Gastrocnemius medialis (tissue), 4 donors: Measurements from ENCODE around the gene AFG3L2. TPM values are rescaled to one million over a fixed set of nuclear protein-coding genes. Genes with fewer than 3 reads are reported as not detected.

ENCODE experiments used
- ATAC-seq, 2 donors: fragments of 150-250 bp; one replicate each; pipeline ENCODE4 v1.9.1; 2016
- DNase-seq, 2 donors: peaks; one replicate each; pipeline ENCODE4 v3.0.0-alpha.2; 2019
- H3K27ac ChIP-seq, 4 donors: fragments of 200-600 bp; sonication (generic); 1 replicate in 1 of 4; 2 replicates in 3 of 4; pipeline ENCODE4 v1.5.1; 2016 to 2018; ENCODE audit warnings: mild to moderate bottlenecking in 2 of 4, moderate library complexity in 1 of 4
- H3K27me3 ChIP-seq, 3 donors: fragments of 200-600 bp; sonication (generic) in 2 of 3; 1 replicate in 1 of 3; 2 replicates in 2 of 3; pipeline versions ENCODE4 v1.5.1 to v1.6.0; 2016 to 2019; ENCODE audit warnings: mild to moderate bottlenecking in 1 of 3, moderate library complexity in 1 of 3
- H3K36me3 ChIP-seq, 2 donors: fragments of 200-600 bp; sonication (generic) in 1 of 2; one replicate each; pipeline ENCODE4 v1.5.1; 2017 to 2018
- H3K4me1 ChIP-seq, 2 donors: fragments of 200-600 bp; sonication (generic) in 1 of 2; one replicate each; pipeline ENCODE4 v1.5.1; 2016 to 2017; ENCODE audit warnings: mild to moderate bottlenecking in 2 of 2
- H3K4me3 ChIP-seq, 4 donors: fragments of 200-600 bp; sonication (generic) in 3 of 4; 1 replicate in 1 of 4; 2 replicates in 3 of 4; pipeline ENCODE4 v1.5.1; 2016 to 2019; ENCODE audit warnings: mild to moderate bottlenecking in 2 of 4
- H3K9me3 ChIP-seq, 3 donors: fragments of 200-600 bp; sonication (generic) in 2 of 3; 1 replicate in 1 of 3; 2 replicates in 2 of 3; pipeline ENCODE4 v1.5.1; 2016 to 2019
- POLR2A ChIP-seq, 2 donors: fragments of 450-650 bp; IDR thresholded peaks; one replicate each; pipeline ENCODE4 v1.6.1; 2017; ENCODE audit warnings: antibody characterized with exemption in 2 of 2, mild to moderate bottlenecking in 2 of 2, moderate library complexity in 2 of 2
- in situ Hi-C, 4 donors: fragments of 200-750 bp; cut with MboI; loops; one replicate each; pipeline versions ENCODE4 v1.15.0 to v1.8.0; 2017; ENCODE audit warnings: low sequenced_read_pairs in 4 of 4
- intact Hi-C: fragments of 100-400 bp; cut with DNase I; formaldehyde crosslinking; loops from one replicate; pipeline ENCODE4 v1.15.1; 2023; ENCODE audit warnings: low total_unique reads
- total RNA-seq, 4 donors: library from RNA; depleted of rRNA; stranded (reverse); fragments of >200 nt; gene quantifications; one replicate each; pipeline versions ENCODE4 v1.1.0 to v1.2.3, GENCODE V29; 2016
- TF ChIP-seq, protein P1 (sequence below), 5 experiments: fragments of 450-650 bp in 3 of 5; fragments of 200-600 bp in 2 of 5; sonication (generic) in 2 of 5; IDR thresholded peaks in 4 of 5; conservative IDR thresholded peaks in 1 of 5; 1 replicate in 4 of 5; 2 replicates in 1 of 5; pipeline ENCODE4 v1.5.1; 2016 to 2019; ENCODE audit warnings: antibody characterized with exemption in 5 of 5, mild to moderate bottlenecking in 3 of 5, moderate library complexity in 3 of 5

The AFG3L2 gene
- total RNA-seq, 4 donors from 2014 or later = 102 to 166 (median 124) TPM

DNA sequence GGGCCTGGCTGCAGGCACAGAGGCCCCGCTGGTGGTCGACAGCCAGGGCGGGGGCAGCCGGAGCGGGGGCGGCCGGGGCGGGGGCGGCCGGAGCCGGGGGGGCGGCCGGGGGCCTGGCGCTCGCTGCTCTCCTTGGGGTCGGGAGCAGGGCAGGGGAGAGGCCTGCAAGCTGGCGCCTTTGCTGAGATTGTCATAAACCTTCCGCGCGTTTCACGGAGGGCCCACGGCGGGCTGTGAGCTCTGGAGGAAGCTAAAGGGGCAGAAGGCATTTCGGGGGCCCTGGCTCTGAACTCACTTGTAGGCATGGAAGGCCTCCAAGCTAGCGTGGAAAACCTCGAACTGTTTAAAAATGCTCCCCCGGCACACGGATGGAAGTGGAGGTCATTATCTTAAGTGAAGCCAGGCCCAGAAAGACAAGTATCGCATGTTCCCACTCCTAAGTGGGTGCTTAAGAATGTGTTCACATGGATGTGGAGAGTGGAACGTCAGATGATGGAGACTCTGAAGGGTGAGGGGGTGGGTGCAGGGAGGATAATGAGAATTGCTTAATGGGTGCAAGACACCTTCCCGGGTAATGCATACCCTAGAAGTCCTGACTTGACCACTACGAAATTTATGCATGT, 31.3 kb upstream of the AFG3L2 start:
- Histone ChIP-seq H3K36me3 (no peaks in the 10 kb centered on the region), H3K4me1 (peaks cover 0 to 6% of the 10 kb centered on the region in 2 donors), H3K9me3 (no peaks in the 10 kb centered on the region), H3K4me3 (peak overlapping the region; percentile 54 to 70 (median 60)), H3K27me3 (peaks cover 16 to 28% (median 21%) of the 10 kb centered on the region in 3 donors), H3K27ac (peak overlapping the region; percentile 58 to 76 (median 69))
- no peak for TF ChIP-seq POLR2A (IDR thresholded peaks at IDR 0.05)
- TF ChIP-seq, protein P1, sequence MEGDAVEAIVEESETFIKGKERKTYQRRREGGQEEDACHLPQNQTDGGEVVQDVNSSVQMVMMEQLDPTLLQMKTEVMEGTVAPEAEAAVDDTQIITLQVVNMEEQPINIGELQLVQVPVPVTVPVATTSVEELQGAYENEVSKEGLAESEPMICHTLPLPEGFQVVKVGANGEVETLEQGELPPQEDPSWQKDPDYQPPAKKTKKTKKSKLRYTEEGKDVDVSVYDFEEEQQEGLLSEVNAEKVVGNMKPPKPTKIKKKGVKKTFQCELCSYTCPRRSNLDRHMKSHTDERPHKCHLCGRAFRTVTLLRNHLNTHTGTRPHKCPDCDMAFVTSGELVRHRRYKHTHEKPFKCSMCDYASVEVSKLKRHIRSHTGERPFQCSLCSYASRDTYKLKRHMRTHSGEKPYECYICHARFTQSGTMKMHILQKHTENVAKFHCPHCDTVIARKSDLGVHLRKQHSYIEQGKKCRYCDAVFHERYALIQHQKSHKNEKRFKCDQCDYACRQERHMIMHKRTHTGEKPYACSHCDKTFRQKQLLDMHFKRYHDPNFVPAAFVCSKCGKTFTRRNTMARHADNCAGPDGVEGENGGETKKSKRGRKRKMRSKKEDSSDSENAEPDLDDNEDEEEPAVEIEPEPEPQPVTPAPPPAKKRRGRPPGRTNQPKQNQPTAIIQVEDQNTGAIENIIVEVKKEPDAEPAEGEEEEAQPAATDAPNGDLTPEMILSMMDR (IDR thresholded peaks at IDR 0.05 in 4 of 5, conservative IDR thresholded peaks at IDR 0.05 in 1 of 5) = no peak
- intact Hi-C loops (no loop called here), in situ Hi-C loops (no loop called here)
- ATAC-seq (no peak), DNase-seq (no peak)

DNA sequence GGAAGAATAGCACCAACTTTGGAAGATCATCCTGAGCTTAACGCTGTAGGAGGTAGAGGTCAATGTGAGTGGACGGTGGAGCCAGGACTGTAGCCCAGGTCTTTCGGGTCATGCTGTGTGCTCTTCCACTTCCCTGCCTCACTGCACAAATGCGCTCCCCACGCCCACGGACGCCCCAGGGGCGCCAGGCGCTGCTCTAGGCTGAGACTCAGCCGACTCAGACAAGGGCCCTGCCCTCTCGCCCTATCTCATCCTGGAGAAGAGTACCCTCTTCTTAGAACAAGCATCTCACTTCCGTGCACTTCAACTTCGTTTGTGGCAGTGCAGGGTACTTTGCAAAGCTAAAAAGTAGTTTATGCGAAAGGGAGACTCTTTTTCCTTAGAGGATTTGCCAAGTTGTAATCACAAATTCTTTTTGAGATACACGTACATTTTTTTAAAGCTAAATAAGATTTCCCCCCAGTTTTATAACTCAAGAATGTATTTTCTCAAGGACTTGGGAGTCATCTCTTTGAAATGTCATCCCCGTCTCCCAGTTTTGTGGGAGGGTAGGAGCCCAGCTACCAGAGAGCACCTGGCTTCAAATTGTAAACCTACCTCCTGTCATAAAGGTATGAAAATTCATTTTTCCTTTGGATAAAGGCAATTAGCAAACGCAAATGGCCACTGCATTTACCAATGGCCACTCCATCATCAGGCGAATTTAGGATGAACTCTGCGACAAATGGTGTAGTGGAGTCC, 29.5 kb upstream of the AFG3L2 start:
- peaks cover 0 to 6% of the 10 kb centered on the region in 2 donors for H3K4me1 ChIP-seq
- in situ Hi-C loops = no loop called here
- H3K27me3 ChIP-seq = peaks cover 16 to 36% (median 33%) of the 10 kb centered on the region in 3 donors
- ATAC-seq (no peak), DNase-seq (no peak)
- no peak overlapping the region for H3K27ac ChIP-seq
- H3K9me3 ChIP-seq = no peaks in the 10 kb centered on the region
- intact Hi-C loops = loop anchor here (1.0 kb wide), 2 partner anchors 29 to 252 kb away; partner anchors contain the start of genes AFG3L2 and SPIRE1
- no peak overlapping the region for H3K4me3 ChIP-seq
- no peaks in the 10 kb centered on the region for H3K36me3 ChIP-seq
- TF ChIP-seq, protein P1 (IDR thresholded peaks at IDR 0.05 in 4 of 5, conservative IDR thresholded peaks at IDR 0.05 in 1 of 5) = no peak
- no peak for TF ChIP-seq POLR2A (IDR thresholded peaks at IDR 0.05)

DNA sequence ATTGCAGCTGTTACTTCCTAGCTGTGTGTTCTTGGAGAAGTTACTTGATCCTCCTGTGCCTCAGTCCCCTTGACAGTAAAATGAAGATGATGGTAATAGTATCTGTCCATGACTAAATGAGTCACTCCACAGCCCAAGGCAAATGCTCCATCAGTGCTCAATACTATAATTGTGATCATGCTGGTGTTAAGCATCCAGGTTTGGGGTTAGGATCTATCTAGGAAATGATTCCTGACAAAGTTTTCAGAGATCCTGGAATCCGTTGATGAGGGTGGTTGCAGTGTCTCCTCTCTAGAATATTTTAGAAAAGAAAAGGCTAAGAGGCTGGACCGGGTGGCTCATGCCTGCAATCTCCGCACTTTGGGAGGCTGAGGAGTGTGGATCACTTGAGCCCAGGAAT, 28.0 kb upstream of the AFG3L2 start:
- no peak for ATAC-seq
- H3K27me3 ChIP-seq = peaks cover 16 to 38% (median 34%) of the 10 kb centered on the region in 3 donors
- H3K4me1 ChIP-seq = peaks cover 0 to 6% of the 10 kb centered on the region in 2 donors
- H3K27ac ChIP-seq = no peak overlapping the region
- H3K4me3 ChIP-seq = no peak overlapping the region
- no peak for DNase-seq
- H3K9me3 ChIP-seq = no peaks in the 10 kb centered on the region
- intact Hi-C loops = no loop called here
- no peaks in the 10 kb centered on the region for H3K36me3 ChIP-seq
- TF ChIP-seq, protein P1 (IDR thresholded peaks at IDR 0.05 in 4 of 5, conservative IDR thresholded peaks at IDR 0.05 in 1 of 5) = no peak
- no peak for TF ChIP-seq POLR2A (IDR thresholded peaks at IDR 0.05)
- in situ Hi-C loops = no loop called here

DNA sequence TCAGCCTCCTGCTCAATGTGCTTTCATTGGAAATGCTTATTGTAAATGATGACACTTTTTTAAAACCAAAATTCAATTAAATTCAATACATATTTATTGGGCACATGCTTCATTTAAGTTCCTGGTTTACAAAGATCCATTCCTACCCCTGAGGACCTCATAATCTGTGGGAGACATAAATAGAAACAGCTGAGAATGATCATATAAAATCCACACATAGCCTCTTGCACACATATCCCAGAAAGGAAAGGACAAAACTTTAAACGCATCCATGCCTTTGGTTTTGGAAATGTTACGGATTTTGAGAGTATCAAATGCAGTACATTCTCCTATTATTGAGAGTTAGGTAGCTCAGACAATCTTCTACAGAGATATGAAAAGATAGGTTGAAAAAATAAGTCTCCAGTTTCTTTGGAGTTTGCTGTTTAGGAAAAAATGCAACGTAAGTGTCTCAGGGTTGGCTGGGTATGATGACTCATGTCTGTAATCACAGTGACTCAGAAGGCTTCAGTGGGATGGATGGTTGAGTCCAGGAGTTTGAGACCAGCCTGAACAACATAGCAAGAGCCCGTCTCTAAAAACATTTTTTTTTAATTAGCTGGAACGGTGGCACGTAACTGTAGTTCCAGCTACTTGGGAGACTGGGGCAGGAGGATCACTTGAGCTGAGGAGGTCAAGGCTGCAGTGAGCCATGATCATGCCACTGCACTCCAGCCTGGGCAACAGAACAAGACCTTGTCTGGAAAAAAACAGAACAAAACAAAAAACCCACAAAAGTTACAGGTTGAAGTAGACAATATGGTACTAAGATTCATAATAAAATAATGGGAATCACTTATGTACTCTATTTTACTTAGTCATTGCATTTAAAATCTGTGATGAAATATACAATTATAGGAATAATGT, 26.8 kb upstream of the AFG3L2 start:
- H3K9me3 ChIP-seq = no peaks in the 10 kb centered on the region
- no peak overlapping the region for H3K27ac ChIP-seq
- DNase-seq = no peak
- H3K4me3 ChIP-seq = no peak overlapping the region
- TF ChIP-seq, protein P1 (IDR thresholded peaks at IDR 0.05 in 4 of 5, conservative IDR thresholded peaks at IDR 0.05 in 1 of 5) = no peak
- TF ChIP-seq POLR2A (IDR thresholded peaks at IDR 0.05) = no peak
- no peaks in the 10 kb centered on the region for H3K4me1 ChIP-seq
- H3K36me3 ChIP-seq = no peaks in the 10 kb centered on the region
- ATAC-seq = no peak
- in situ Hi-C loops (no loop called here), intact Hi-C loops (no loop called here)
- peaks cover 16 to 39% (median 38%) of the 10 kb centered on the region in 3 donors for H3K27me3 ChIP-seq
